ENCODE results near the gene ARL14EP.

The ARL14EP gene

DNA sequence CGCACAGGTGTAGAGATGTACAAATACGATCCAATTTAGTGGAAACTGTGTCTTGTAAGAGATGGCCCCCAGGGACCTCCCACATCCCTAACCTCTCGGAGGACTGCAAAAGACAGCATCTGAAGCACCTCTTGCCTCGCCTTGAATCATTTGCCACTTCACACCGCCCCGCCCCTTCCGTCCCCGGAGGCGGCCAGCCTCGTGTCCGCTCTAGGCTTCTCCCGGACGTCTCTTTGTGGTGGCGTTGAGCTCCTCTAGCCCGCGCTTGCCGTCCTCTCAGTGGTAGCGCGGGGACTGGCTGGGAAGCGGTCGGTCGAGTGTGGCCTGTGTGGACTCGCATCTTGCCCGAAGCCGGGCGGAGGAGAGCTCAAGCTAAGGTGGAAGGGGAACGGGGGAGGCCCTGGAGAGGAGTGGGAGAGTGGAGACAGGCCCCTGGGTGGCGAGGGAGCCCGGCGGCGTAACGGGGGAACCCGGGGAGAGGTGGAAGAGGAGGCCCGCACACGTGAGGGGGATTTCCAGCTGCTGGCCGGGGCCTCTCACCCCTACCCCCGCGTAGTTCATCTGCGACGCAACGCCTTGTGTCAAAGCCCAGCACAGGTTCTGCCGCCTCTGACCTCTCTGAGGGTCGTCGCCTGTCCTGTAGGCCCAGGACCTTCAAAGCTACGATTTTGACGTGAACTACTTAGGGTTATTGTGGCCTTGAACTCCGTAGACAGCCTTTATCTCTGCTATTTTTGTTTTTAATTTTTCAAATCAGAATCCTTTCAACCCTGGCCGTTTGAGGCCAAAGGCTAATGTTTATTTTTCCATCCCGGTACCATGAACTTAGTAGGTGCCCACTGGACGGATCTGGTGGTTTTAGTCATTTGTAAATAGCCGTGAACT, at the start of gene ARL14EP:
Gene ARL14EP (plus strand): TSS at position 279 of the 885 bp plus-strand sequence. CDS start 7,845 bp downstream, outside the sequence.
- DNase-seq (ENCODE audit: low read depth in 2 of 2) = peak; percentile 78 to 82

DNA sequence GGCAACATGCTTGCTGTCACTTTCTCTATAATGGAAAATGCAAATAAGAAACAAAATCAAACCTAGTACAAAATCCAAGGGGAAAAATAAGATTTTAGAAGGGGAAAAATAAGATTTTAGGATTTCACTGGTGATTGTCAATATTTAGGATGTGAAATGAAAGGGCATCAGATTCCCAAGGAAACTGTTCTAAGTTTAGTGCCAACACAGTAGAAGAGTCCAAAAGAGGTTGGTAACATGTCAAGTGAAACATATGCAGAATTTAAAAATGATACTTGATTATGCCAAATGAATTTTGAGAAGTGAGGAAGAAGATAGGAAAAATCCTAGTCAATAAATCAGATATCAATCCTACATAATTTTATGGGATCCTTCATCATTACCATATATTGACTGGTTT, 45.7 kb upstream of the ARL14EP start:
- DNase-seq (ENCODE audit: low read depth in 2 of 2) = no peak

DNA sequence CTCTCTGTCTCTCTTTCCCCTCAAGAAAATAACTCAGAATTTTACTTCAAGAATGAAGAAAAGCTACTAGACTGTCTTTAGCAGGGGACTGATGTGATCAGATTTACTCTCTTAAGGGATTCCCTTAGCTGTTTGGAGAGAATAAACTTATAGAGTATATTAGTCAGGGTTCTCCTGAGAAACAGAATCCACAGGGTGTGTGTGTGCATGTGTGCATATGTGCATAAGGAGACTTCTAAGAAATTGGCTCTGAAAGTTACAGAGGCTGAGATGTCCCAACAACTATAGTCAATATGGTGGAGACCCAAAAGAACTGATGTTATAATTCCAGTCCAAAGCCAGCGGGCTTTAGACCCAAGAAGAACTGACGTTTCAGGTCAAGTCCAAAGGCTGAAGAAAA, 43.1 kb upstream of the ARL14EP start:
- no peak for DNase-seq (ENCODE audit: low read depth in 2 of 2)

DNA sequence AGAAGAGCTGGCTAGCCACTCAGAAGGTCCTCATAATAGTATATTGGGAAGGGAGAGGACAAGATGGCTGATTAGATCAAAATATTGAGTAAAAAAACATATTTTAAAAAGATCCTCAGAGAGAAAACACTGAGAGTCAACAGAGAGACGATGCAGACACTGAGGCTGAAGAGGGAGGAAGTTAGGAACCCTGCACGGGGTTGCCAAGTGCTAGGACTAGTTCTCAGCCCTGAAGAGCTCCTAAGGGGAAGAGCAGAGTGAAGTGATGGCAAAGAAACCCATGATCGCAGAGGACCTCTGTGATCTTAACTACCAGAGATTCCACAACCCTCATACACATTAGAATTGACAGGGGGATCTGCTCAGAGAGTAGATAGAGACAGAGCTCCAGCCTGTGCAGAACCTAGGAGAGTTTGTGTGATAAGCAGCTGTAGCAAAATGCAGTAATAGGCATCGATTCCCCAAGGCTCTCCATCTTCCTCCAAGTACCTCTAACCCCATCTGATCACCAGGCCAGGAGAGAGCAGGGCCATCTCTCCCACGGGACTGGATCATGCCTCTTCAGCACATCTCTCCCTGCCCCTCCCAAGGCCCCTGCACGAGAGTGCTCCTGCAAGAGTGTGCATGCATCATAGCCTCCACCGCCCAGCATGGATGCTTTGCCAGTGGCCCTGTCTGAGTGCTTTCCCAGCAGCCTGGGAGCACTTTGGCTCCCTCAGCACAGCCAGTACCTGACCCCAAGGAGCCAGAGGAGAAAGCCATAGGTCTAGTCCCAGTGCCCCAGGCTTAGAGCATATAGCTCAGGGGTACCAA, 41.2 kb upstream of the ARL14EP start:
- no peak for DNase-seq (ENCODE audit: low read depth in 2 of 2)

DNA sequence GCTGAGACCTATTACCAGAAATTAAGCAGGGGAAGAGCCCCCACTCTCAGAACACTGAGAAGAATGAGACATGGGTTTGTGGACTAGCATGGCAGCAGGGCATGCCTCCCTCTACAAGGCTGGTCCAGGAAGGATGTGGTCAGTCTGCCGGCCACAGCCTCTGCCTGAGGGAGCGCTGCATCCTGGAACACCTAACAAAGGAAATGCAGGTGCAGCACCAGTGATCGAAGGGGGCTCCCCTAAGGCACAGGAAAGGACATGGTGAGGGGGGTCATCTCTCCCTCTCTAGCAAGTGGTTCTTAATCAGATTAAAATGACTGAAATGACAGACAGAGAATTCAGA, 40.6 kb upstream of the ARL14EP start:
- DNase-seq (ENCODE audit: low read depth in 2 of 2) = no peak

DNA sequence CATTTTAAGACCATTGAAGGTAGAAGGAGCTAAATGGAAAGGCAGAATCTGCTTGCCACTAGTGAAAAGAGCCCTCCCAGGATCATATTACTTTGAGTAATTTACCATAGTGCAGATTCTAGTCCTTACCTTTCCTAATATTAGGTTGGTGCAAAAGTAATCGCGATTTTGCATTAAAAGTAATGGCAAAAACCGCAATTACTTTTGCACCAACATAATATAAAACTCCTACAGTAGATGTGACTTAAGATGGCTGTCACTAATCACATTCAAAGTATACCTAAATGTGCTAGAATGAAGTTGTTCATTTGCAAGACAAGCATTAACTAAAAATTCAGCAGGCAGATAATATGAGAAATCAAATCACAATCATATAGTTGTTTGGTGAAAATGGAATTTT, 38.1 kb upstream of the ARL14EP start:
- no peak for DNase-seq (ENCODE audit: low read depth in 2 of 2)

DNA sequence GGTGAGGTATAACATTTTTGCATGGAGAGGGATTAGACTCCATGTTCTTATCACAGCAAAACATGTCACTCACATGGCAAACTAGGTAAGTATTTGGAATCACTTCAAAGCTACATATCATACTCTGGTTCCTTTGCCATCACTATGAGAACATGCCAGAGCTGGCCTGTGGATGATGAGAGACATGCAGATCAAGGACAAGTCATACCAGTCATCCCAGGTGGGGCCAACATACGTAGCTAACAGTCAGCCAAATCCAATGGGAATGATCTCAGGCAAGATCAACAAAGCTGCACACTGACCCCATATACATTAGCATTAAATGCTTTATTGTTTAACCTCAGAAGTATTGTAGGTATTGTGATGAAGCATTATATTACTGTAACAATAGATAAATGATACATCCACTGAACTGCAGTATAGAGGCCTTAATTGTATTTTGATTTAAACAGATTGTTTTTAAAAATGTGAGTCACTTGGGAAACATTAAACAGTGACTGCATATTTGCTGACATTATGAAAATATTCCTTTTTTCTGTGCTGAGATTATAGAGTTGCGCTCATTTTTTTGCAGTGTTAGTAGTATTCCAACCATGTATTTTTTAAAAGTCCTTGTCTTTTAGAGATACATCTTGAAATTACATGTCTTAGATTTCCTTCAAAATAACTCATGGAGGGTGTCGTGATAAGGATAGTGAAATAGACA, 37.3 kb upstream of the ARL14EP start:
- DNase-seq (ENCODE audit: low read depth in 2 of 2) = no peak

DNA sequence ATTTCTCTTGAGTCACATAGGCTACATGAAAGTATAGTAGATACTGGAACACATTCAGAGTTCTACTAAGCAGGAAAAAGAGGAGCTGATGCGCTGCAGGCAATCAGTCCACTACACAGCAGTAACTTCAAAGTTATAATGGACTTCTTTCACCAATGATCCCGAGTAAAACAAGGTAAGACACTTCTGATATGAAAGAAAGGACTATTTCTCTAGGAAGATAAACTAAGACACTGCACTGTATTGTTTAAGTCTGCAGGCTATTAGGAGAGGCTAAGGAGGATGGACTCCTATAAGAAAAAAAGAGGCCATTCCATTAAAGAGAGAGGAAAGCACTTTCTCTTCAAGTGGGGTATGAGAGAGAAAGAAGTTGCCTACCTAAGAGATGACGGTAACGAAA, 31.6 kb upstream of the ARL14EP start:
- no peak for DNase-seq (ENCODE audit: low read depth in 2 of 2)

DNA sequence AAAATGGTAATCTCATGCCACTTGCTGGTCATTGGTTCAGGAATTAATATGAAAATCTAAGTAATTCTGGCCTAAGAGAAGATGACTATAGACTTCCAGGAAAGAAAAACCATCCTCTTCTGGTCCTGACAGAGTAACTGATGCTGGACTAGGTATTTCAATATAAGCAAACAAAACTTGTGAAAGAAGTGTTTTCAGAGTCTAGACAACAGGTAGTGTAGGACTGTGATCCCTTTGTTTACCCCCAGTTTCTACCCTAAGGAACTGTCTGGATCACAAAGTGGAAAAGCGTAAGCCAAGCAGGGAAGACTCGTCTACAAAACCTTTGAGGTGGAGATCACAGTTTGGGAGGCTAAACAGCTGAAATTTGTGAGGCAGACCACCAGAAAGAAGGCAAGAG, 30.4 kb upstream of the ARL14EP start:
- no peak for DNase-seq (ENCODE audit: low read depth in 2 of 2)

DNA sequence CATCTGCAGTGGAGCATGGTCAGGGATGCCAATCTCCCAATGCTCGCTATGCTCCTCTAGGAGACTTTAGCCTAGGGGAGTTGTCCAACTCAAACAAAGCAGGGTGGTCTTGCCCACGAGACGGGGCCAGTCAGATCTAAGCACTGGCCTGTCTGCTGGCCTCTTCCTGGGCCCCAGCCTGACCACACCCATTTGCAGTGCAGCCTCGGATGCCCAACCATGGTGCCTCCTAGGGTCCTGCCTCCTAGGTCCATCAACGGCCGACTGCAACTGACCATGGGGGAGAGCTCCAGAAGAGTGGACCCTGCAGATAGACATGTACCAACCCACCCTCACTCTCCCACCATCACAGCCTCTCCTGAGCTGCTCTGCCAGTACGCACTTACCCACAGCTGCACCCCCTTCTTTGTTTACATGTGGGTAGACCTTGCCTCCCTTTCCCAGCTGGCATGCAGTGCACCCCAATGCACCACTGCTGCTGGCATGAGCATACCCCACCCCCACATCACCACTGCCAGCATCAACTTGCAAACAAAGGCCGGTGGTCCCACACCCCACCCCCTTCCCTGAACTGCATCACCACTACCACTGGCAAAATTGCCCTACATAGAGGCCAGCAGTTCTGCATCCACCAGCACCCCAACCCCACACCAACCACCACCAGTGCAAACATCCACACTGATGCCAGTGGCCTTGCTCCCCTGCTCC, 27.6 kb upstream of the ARL14EP start:
- no peak for DNase-seq (ENCODE audit: low read depth in 2 of 2)

DNA sequence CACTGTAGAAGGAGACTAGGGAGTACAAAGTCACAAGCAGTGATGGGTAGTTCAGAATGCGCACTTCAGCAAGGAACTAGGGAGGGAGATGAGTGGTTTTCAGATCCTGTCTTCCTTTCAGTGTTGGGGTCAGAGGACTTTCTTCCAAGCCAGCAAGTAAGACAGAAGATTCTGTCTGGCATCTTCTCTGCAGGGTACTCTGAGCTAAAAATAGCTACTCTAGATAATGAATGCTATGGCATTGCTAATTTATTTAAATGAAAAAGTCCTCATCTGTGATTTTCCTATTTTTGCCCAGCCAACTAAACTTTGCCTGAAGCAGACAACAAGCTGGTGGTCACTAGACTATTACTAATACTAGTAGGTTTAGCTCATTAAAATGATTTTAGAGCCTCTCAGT, 18.3 kb upstream of the ARL14EP start:
- DNase-seq (ENCODE audit: low read depth in 2 of 2) = no peak

DNA sequence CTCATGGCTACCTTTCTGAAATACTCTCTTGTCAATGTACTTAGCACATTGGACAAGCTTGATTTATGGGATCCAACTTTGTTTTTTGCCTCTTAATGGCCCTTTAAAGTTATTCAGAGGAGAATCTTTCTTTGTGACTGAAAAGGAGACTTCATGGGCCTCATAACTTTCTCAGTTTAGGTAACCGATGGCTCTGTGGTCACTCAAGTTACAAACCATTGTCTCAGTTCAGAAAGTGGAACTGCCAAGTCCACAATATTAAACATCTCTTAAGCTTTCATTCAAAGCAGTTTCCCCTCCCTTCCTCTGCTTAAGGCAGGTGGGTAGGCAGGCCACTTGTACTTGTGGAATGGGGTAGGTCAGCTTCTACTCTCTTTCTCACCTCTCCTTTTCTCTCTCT, 12.3 kb upstream of the ARL14EP start:
- DNase-seq (ENCODE audit: low read depth in 2 of 2) = no peak

DNA sequence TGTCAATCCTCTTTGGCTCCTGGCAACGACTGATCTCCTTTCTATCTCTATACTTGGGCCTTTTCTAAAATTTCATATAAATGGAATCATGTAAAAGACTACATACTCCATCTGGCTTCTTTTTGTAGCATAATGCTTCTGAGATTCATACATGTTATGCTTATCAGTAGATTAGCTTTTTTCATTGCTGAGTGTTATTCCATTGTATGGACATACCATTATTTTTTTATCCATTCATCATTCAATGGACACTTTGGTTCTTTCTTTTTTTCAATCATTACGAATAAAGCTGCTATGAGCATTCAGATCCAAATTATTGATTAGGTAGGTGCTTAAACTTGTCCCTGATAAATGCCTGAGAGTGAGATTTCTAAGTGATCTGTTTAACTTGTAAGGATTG, 11.7 kb upstream of the ARL14EP start:
- DNase-seq (ENCODE audit: low read depth in 2 of 2) = no peak

DNA sequence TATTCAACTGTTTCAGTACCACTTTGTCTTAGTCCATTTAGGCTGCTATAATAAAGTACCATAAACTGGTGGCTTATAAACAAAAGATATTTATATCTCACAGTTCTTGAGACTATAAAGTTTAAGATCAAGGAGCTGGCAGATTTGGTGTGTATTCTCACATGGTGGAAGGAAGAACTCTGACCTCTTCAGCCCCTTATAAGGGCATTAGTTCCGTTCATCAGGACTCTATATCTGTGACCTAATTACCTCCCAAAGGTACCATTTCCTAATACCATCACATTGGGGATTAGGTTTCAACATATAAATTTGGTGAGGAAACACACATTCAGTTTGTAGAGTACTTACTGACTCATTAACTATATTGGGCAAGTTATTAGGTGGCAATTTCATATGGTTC, 10.7 kb upstream of the ARL14EP start:
- no peak for DNase-seq (ENCODE audit: low read depth in 2 of 2)

DNA sequence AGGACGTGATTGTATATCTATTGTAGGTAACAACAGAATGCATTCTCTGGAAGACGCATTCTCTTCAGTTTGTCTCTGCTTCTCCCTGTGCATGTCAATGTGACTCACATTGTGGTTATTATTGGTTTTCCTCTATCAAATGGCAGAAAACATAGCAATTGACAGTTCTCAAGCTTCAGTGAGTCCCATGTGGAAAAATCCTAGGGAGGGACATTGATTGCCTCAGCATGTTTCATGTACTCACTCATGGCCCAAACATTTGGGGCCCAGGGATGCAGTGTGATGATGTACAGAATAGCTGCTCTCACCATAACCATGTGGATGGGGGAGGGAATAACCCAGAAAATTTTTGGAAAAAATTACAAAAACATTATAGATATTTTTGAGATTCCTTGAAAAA, 9.3 kb upstream of the ARL14EP start:
- DNase-seq (ENCODE audit: low read depth in 2 of 2) = no peak

DNA sequence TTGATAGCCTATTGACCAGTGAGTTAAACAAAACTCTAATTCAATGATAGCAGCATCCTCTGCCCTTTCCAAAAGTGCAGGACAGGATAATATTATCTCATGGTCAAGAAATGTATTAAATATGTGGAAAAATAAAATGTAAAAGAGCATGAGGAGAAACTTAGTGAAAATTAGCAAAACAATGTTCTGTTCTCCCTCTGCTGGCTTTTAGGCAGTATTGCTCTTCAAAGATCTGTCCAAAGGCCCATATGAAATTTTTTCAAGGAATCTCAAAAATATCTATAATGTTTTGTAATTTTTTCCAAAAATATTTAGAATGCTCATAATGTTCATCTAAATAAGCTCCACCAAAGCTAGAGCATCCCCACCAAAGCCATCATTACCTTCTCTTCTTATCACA, 8.3 kb upstream of the ARL14EP start:
- no peak for DNase-seq (ENCODE audit: low read depth in 2 of 2)

DNA sequence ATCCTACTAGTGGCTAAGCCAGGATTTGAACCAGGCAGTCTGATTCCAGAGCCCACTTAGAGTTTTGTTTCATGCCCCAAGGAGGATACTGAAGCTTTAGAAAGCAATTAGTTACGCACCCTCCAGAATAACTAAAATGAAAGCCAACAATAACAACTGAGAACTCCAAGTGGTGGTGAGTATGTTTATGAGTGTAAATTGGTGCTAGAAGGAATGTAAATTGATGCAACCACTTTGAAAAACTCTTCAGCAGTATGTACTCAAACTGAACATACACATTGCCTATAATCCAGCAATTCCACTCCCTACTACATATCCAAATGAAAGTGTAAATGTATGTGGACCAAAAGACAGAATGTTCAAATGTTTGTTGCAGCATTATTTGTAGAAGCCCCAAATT, 6.7 kb upstream of the ARL14EP start:
- no peak for DNase-seq (ENCODE audit: low read depth in 2 of 2)

DNA sequence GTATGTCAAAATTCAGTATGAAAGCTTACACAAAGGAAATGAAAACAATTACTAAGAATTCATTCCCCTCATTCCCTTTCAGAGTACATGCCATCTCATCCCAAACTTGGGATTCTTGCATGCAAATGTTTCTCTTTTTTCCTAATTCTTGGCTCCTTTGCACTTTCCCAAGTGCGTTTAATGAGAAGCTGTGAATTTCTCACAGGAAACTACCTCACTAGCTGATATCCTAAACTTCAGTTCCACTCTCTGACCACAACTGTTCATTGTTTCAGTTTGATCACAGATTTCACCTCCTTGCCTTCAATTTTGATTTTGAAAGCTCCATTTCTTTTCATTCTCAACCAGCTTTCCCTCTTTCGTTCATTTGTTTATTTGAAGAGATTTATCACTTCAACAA, 5.9 kb upstream of the ARL14EP start:
- no peak for DNase-seq (ENCODE audit: low read depth in 2 of 2)

DNA sequence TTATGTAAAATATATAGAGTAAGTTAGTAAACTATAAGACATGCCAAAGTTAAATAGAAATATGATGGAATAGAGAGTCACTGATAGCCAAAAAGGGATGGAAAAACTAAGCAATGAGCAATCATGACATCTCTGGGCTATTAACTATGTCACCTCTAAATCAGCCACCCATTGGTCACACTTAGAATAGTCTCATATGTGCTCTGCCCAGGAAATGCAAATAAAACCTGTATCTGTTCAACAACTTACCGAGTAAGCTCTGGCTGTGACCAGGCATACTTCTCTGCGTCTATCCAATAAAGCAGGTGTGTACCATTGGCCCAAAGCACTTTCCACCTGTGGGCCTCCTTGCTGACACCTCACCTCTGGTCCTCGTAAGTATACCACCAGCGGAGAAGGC, 1.6 kb upstream of the ARL14EP start:
- DNase-seq (ENCODE audit: low read depth in 2 of 2) = no peak

DNA sequence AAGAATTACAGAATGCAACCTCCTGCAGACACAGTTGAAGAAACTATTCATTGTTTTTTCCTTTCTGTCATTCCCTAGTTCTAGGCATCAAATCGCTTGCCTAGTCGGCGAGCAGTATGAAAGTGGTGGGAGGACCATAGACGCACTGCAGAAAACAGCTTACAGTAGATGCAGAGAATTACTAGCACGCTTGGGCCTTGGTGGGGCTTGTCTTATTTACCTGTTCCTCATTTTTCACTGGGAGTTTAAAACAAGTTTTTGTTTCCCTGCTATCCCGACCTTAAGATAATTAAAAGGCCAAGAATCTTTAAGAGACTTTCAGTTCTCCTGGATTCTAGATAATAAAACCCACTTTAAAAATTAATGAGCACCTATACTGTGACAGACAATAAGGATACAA, 713 bp upstream of the ARL14EP start:
- DNase-seq (ENCODE audit: low read depth in 2 of 2) = no peak

DNA sequence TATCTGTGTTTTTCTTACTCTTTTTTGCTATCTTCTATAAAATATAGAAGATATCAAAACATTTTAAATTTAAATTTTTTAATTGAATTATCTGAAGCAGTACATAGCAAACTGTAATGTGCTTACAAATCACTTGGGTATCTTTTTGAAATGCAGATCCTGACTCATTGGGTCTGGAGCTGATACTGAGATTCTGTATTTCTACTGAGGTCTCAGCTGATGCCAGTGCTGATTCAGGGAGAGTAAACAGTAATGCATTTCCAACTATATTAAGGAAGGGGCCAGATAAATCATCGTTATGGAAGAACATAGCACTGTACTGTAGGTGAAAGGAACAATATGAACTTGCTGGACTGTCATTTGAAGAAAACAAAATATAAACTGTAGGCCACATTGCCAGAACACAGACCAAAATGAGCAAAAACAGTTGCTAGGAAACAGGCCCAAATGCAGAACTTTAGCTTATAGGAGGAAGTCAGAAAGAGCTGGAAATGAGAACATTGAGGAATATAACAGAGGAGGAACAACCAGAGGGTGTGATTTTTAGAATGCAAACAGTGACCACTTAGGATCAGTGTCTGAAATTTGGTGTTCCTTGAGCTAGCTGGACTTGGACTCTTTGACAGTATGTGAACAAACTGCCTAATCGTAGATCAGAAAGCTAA, 3.3 kb downstream of the ARL14EP start:
- no peak for DNase-seq (ENCODE audit: low read depth in 2 of 2)

Data from stimulated activated CD8-positive, alpha-beta memory T cell treated with anti-CD3 and anti-CD28 coated beads, Interleukin-15, amount 100 ng/mL, for 4 hours (primary cell).